Lower lobe of right lung (tissue), 2 donors: ENCODE data around the gene DOCK3. TPM values are rescaled to one million over a fixed set of nuclear protein-coding genes. Genes with fewer than 3 reads are reported as not detected.
"Not testable (repeated sequence)": the region's sequence is repeated elsewhere in the genome, so short reads cannot be mapped to it uniquely, and the experiment has no call there.

ENCODE experiments used
- ATAC-seq, 2 donors: fragments of 200-7000 bp; cut with Tn5 transposase; one replicate each; pipeline ENCODE4 v1.9.1; 2020 to 2022; ENCODE audit warnings: mild to moderate bottlenecking in 2 of 2, moderate library complexity in 2 of 2
- DNase-seq: peaks from one replicate; pipeline ENCODE4 v3.0.0-alpha.2; 2020
- H3K27ac ChIP-seq: fragments of 200-600 bp; one replicate; pipeline ENCODE4 v1.8.0; 2022
- H3K27me3 ChIP-seq: fragments of 200-600 bp; one replicate; pipeline ENCODE4 v1.8.0; 2022; ENCODE audit warnings: low read depth
- H3K36me3 ChIP-seq: fragments of 200-600 bp; one replicate; pipeline ENCODE4 v1.8.0; 2022; ENCODE audit warnings: mild to moderate bottlenecking
- H3K4me1 ChIP-seq: fragments of 200-600 bp; one replicate; pipeline ENCODE4 v1.8.0; 2022
- H3K4me3 ChIP-seq: fragments of 200-600 bp; one replicate; pipeline ENCODE4 v1.8.0; 2022; ENCODE audit warnings: mild to moderate bottlenecking
- H3K9me3 ChIP-seq: fragments of 200-600 bp; one replicate; pipeline ENCODE4 v1.8.0; 2022
- intact Hi-C: fragments of 100-400 bp; cut with DNase I; formaldehyde crosslinking; loops from one replicate; pipeline ENCODE4 v1.11.0; 2022
- total RNA-seq: library from RNA; stranded (reverse); fragmentation: NEBNext Ultra II Directional; extraction: Animal tissue kit (Norgen Biotek cat#: 25700); gene quantifications from one replicate; pipeline ENCODE4 v1.2.1, GENCODE V29; 2021
- TF ChIP-seq, protein P1 (sequence below): fragments of 200-600 bp; IDR thresholded peaks from one replicate; pipeline ENCODE4 v1.8.0; 2022; ENCODE audit warnings: antibody characterized with exemption, mild to moderate bottlenecking
- donor health status: DM: no; HTN: yes; CAD: no; lungs with severe emphysema.

The DOCK3 gene
- total RNA-seq, 1 donor from 2014 or later, result 1.5 TPM

DNA sequence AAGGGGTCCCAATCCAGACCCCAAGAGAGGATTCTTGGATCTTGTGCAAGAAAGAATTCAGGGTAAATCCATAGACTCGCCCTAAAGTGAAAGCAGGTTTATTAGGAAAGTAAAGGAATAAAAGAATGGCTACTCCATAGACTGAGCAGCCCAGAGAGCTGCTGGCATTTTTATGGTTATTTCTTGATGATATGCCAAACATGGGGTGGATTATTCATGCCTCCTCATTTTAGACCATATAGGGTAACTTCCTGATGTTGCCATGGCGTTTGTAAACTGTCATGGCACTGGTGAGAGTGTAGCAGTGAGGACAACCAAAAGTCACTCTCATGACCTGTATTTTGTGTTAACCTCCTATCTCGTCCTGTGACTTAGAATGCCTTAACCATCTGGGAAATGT lies 142.2 kb downstream of the DOCK3 start:
- no peak for DNase-seq
- ATAC-seq, result no peak
- Histone ChIP-seq H3K27me3 (no peaks in the 10 kb centered on the region), H3K4me1 (no peaks in the 10 kb centered on the region), H3K27ac (no peak overlapping the region), H3K9me3 (no peaks in the 10 kb centered on the region), H3K36me3 (no peaks in the 10 kb centered on the region), H3K4me3 (no peak overlapping the region)
- intact Hi-C loops, result no loop called here
- TF ChIP-seq, protein P1, sequence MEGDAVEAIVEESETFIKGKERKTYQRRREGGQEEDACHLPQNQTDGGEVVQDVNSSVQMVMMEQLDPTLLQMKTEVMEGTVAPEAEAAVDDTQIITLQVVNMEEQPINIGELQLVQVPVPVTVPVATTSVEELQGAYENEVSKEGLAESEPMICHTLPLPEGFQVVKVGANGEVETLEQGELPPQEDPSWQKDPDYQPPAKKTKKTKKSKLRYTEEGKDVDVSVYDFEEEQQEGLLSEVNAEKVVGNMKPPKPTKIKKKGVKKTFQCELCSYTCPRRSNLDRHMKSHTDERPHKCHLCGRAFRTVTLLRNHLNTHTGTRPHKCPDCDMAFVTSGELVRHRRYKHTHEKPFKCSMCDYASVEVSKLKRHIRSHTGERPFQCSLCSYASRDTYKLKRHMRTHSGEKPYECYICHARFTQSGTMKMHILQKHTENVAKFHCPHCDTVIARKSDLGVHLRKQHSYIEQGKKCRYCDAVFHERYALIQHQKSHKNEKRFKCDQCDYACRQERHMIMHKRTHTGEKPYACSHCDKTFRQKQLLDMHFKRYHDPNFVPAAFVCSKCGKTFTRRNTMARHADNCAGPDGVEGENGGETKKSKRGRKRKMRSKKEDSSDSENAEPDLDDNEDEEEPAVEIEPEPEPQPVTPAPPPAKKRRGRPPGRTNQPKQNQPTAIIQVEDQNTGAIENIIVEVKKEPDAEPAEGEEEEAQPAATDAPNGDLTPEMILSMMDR, result no peak

DNA sequence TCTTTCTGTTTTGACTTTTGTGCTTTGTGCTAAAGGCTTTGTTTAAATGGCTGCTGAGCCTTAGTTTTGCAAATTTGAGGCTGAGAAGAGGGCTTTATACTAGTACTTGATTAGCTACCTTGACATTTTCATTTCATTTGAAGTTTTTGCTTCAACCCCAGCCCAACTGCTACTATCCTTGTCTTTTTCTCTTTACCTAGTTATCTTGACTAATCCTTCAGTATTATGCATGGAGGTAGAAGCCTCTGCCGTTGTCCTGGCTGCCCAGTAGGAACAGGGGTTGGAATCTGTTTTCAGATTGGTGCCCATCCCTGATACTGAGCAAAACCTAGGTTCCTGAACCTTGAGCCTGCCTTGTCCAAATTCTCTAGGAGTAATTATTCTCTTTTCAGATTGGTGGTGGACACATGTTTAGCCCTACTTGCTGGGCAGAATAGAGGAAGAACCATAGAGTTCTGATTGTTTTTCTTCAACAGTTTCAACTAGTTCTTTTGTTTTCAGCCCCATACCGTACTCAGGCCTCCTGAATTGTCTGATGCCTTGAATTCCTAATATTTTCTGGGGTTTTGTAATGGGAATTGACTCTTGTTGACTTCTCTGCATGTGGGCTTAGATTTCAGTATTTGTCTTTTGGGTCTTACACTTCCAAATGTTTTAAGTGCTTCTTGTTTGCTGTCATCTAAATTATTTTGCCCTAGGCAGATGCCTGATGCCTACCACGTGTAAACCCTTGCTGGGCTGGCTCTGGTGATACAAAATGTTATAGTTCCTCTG lies 143.2 kb downstream of the DOCK3 start:
- DNase-seq (no peak), ATAC-seq (no peak)
- intact Hi-C loops, result no loop called here

DNA sequence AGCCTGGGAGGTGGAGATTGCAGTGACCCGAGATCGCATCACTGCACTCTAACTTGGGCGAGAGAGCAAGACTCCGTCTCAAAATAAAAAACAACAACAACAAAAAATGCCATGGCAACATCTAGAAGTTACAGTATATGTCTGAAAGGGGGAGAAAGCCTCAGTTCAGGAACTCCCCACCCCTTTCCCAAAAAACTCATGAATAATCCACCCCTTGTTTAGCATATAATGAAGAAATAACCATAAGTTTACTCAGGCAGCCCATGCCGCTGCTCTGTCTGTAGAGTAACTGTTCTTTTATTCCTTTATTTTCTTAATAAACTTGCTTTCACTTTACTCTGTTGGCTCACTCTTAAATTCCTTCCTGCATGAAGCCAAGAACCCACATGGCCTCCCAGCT lies 145.2 kb downstream of the DOCK3 start:
- Histone ChIP-seq H3K27ac (no peak overlapping the region), H3K4me3 (no peak overlapping the region), H3K36me3 (no peaks in the 10 kb centered on the region), H3K27me3 (no peaks in the 10 kb centered on the region), H3K4me1 (no peaks in the 10 kb centered on the region), H3K9me3 (no peaks in the 10 kb centered on the region)
- intact Hi-C loops, result no loop called here
- TF ChIP-seq, protein P1, result no peak
- ATAC-seq, result no peak
- DNase-seq, result no peak

More for the DNA sequence above, 143.2 kb downstream of the DOCK3 start:
- no peak overlapping the region for H3K27ac ChIP-seq
- TF ChIP-seq, protein P1, result no peak
- H3K9me3 ChIP-seq, result no peaks in the 10 kb centered on the region
- no peaks in the 10 kb centered on the region for H3K27me3 ChIP-seq
- no peaks in the 10 kb centered on the region for H3K4me1 ChIP-seq
- no peak overlapping the region for H3K4me3 ChIP-seq
- H3K36me3 ChIP-seq, result no peaks in the 10 kb centered on the region

DNA sequence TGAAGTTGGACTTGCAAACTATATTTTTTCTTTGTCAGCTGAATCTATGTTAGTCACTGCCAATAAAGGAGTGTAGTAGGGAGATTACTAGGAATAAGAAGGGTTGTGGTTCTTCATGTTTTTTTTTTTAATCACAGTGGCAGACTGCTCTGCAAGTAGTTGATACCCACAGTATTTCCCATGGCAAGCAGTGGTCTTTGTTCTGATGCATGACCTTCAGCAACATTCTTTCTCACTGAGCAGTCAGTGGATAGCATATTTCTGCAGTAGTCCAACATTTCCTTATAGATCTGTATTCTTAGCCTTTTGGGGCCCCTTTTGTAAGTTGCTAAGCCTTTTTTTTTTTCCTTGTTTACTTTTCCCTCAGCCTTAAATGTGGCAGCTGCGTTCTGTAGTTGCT lies 151.1 kb downstream of the DOCK3 start:
- no peaks in the 10 kb centered on the region for H3K27me3 ChIP-seq
- no peaks in the 10 kb centered on the region for H3K4me1 ChIP-seq
- DNase-seq (no peak), ATAC-seq (no peak)
- intact Hi-C loops, result no loop called here
- H3K27ac ChIP-seq, result no peak overlapping the region
- H3K4me3 ChIP-seq, result no peak overlapping the region
- TF ChIP-seq, protein P1, result no peak
- H3K9me3 ChIP-seq, result no peaks in the 10 kb centered on the region
- no peaks in the 10 kb centered on the region for H3K36me3 ChIP-seq

DNA sequence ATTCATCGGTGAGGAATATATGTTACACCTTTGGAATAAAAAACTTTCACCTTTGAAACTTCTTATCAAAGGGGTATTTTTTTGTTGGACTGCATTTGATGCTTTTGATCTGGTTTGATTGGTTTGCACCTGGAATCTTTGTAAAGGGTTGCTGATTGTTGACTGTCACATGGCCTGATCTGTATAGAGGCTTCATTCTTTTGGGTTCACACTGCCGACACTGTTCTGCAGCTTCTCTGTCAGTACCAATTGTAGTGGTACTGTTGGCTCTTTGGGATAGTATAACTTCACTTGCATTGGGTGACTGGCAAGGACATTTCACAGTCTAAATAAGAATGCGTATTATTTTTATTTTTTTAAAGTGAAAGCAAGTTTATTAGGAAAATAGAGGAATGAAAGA lies 155.7 kb downstream of the DOCK3 start:
- intact Hi-C loops, result no loop called here
- TF ChIP-seq, protein P1, result no peak
- DNase-seq, result no peak
- H3K27me3 ChIP-seq, result no peaks in the 10 kb centered on the region
- H3K4me3 ChIP-seq, result no peak overlapping the region
- no peaks in the 10 kb centered on the region for H3K9me3 ChIP-seq
- H3K27ac ChIP-seq, result no peak overlapping the region
- no peak for ATAC-seq
- no peaks in the 10 kb centered on the region for H3K4me1 ChIP-seq
- no peaks in the 10 kb centered on the region for H3K36me3 ChIP-seq

DNA sequence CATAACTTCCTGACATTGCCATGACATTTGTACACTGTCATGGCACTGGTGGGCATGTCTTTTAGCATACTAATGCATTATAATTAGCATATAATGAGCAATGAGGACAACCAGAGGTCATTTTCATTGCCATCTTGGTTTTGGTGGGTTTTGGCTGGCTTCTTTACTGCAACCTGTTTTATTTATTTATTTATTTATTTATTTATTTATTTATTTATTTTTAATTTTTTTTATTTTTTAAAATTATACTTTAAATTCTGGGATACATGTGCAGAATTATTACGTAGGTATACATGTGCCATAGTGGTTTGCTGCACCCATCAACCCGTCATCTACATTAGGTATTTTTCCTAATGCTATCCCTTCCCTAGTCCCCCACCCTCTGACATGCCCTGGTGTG lies 156.3 kb downstream of the DOCK3 start:
- H3K9me3 ChIP-seq, H3K27me3 ChIP-seq, ATAC-seq, H3K36me3 ChIP-seq, H3K4me3 ChIP-seq, DNase-seq, H3K27ac ChIP-seq, H3K4me1 ChIP-seq, intact Hi-C loops: not testable (repeated sequence)
